Coronary artery (tissue), 2 donors: ENCODE measurements around the gene NKAIN2.
"Not testable (repeated sequence)": the region's sequence is repeated elsewhere in the genome, so short reads cannot be mapped to it uniquely, and the experiment has no call there.

Source experiments
- DNase-seq: peaks from one replicate; pipeline ENCODE4 v3.0.0-alpha.2; 2017; ENCODE audit warnings: low spot score
- H3K27ac ChIP-seq, 2 donors: fragments of 200-600 bp; sonication (generic); one replicate each; pipeline ENCODE4 v1.5.1; 2016 to 2019
- H3K4me3 ChIP-seq: fragments of 200-600 bp; sonication (generic); 2 replicates; pipeline ENCODE4 v1.5.1; 2016; ENCODE audit warnings: mild to moderate bottlenecking, moderate library complexity
- TF ChIP-seq, protein P1 (sequence below): fragments of 200-600 bp; sonication (generic); IDR thresholded peaks from one replicate; pipeline ENCODE4 v1.5.1; 2019; ENCODE audit warnings: antibody characterized with exemption

Gene NKAIN2

DNA sequence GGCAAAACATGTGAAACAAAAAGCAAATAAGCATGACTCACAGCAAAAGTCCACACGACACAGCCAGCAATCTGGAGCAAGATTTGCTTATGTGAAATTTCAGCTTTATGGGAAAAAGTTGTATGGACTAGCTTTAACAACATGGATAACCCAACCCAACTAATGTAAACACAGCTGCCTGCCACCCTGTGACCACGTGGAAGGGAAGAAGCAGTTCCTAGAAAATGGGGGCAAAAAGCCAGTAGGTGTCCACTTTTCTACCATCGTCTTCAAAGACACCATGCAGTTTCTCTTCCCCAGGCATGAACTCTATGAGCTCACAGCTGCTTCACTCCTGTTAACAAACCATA, 733.2 kb downstream of the NKAIN2 start:
- DNase-seq: no peak
- Histone ChIP-seq H3K27ac (no peak overlapping the region), H3K4me3 (no peak overlapping the region)

DNA sequence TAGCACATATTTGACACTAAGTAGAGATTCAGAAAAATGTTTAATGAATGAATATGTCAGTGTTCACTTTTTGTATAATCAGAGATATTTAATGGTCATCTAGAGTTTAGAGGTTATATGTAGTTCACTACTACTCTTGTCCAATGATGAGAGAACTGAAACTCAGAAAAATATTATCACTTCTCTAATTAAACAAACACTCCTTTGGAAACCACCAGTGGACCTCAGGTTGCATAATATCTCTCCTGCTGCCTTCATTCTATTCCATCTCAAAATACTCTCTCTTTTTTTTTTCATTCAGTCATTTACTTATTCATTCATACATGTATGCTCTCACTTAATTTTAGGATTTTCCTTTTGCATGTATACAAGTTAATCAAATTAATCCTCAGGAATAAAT, 735.4 kb downstream of the NKAIN2 start:
- H3K27ac ChIP-seq: no peak overlapping the region
- no peak overlapping the region for H3K4me3 ChIP-seq
- DNase-seq: no peak
- TF ChIP-seq, protein P1, sequence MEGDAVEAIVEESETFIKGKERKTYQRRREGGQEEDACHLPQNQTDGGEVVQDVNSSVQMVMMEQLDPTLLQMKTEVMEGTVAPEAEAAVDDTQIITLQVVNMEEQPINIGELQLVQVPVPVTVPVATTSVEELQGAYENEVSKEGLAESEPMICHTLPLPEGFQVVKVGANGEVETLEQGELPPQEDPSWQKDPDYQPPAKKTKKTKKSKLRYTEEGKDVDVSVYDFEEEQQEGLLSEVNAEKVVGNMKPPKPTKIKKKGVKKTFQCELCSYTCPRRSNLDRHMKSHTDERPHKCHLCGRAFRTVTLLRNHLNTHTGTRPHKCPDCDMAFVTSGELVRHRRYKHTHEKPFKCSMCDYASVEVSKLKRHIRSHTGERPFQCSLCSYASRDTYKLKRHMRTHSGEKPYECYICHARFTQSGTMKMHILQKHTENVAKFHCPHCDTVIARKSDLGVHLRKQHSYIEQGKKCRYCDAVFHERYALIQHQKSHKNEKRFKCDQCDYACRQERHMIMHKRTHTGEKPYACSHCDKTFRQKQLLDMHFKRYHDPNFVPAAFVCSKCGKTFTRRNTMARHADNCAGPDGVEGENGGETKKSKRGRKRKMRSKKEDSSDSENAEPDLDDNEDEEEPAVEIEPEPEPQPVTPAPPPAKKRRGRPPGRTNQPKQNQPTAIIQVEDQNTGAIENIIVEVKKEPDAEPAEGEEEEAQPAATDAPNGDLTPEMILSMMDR: no peak

More for the DNA sequence above, 733.2 kb downstream of the NKAIN2 start:
- TF ChIP-seq, protein P1: no peak

DNA sequence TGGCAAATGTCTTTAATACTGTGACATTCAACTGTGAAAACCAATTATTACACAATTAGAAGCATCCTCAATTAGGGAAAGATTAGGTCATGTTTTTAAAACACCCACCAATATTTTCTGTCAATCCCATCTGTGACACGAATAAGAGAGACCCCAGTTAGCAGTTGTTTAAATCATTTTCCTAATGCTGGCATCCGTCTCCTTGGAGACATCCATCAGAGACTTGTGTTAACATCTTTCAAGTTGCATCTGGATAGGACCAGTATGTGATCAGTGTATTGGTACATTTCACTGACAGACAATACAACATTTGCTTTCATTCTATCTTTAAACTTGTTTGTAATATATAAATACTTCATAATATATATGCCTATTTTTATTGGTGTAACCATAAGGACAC, 737.9 kb downstream of the NKAIN2 start:
- Histone ChIP-seq H3K4me3 (no peak overlapping the region), H3K27ac (no peak overlapping the region)
- DNase-seq: no peak
- TF ChIP-seq, protein P1: no peak

DNA sequence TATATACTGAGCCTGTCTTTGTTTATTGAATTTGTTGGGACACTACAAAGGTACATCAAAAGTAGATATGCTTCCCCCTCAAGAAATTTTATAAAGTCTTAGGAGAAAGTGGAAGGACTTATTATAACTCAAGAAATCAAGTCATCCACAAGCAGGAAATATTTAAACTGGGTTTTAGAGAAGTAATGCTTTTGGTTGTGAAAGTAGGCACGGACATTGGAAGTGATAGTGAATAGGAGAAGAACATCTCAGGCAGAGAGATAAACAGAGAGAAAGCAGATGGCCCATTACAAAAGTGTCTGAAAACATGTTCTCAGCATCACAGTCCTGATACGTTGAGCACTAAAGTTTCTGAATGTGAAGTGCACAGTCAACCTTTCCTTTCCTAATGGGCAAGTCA, 742.9 kb downstream of the NKAIN2 start:
- Histone ChIP-seq H3K27ac (no peak overlapping the region), H3K4me3 (no peak overlapping the region)
- TF ChIP-seq, protein P1: no peak
- no peak for DNase-seq

DNA sequence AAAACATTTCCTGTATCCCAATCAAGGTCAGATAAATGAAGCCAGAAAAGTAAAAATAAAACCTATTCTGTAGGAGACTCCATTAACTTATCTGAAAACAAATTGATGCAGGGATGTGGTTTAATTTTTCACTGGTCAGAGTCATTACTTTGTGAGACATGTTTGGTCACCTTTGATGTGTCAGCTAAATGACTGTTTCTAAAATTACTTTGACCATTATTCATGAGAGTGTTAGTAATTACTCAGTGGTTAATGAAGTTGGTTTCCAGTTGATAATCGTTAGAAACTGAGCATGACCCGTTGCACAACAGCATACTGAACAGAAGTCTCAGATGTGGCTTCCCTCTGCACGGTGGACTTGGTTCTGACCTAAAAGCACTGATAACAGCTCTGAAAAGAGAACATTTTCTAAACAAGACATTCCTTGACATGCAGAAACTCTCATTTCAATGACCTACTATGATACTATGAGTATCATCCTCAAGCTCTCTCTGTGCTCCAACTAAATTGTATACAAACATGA, 748.1 kb downstream of the NKAIN2 start:
- H3K4me3 ChIP-seq: no peak overlapping the region
- no peak for DNase-seq
- no peak overlapping the region for H3K27ac ChIP-seq
- TF ChIP-seq, protein P1: no peak

DNA sequence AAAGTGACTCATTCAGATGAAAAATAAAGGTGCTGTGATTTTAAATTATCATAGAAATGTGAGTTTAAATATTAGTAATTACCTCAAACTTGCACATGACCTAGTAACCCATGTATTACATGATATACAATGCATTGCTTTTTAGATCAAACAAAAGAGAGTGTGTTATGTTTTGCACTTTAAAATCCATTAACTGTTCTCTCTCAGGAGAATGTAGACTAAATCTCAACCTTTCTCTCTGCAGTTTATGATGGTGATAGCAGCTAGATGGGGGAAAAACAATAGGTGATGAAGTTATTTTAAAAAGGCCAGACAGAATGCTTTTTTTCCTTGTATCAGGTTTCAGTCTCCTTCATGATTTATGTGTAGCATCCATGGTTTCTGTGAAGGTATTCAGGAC, 754.2 kb downstream of the NKAIN2 start:
- Histone ChIP-seq H3K27ac (no peak overlapping the region), H3K4me3 (no peak overlapping the region)
- no peak for DNase-seq
- TF ChIP-seq, protein P1: no peak

DNA sequence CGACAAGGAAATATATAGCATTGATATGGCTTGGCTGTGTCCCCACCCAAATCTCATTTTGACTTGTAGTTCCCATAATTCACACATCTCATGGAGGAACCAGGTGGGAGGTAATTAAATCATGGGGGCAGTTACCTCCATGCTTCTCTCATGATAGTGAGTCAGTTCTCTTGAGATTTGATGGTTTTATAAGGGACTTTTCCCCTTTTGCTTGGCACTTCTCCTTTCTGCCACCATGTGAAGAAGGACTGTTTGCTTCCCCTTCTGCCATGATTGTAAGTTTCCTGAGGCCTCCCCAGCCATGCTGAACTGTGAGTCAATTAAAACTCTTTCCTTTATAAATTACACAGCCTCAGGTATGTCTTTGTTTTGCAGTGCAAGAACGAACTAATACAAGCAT, 756.4 kb downstream of the NKAIN2 start:
- H3K27ac ChIP-seq, DNase-seq, H3K4me3 ChIP-seq: not testable (repeated sequence)
